Duodenal mucosa (tissue), 2 donors: ENCODE data around the gene ARL13A.

Experiments used
- H3K27ac ChIP-seq: one replicate; pipeline ENCODE4 v1.7.0; 2013; ENCODE audit warnings: low read depth, low read length
- H3K27me3 ChIP-seq, 2 donors: one replicate each; pipeline ENCODE4 v1.7.0; 2013; ENCODE audit warnings: low read length in 2 of 2, control low read depth in 1 of 2; ENCODE audit not compliant: insufficient read depth in 2 of 2, control insufficient read depth in 1 of 2
- H3K36me3 ChIP-seq, 2 donors: one replicate each; pipeline ENCODE4 v1.7.0; 2013; ENCODE audit warnings: low read length in 2 of 2, control low read depth in 1 of 2; ENCODE audit not compliant: insufficient read depth in 2 of 2, control insufficient read depth in 1 of 2
- H3K4me1 ChIP-seq, 2 donors: one replicate each; pipeline ENCODE4 v1.7.0; 2013; ENCODE audit warnings: low read length in 2 of 2, control low read depth in 1 of 2; ENCODE audit not compliant: insufficient read depth in 2 of 2, control insufficient read depth in 1 of 2
- H3K4me3 ChIP-seq, 2 donors: one replicate each; pipeline ENCODE4 v1.7.0; 2013; ENCODE audit warnings: low read length in 2 of 2, low read depth in 1 of 2
- H3K9ac ChIP-seq, 2 donors: one replicate each; pipeline ENCODE4 v1.7.0; 2013; ENCODE audit warnings: low read length in 2 of 2, low read depth in 1 of 2
- H3K9me3 ChIP-seq, 2 donors: one replicate each; pipeline ENCODE4 v1.7.0; 2013; ENCODE audit warnings: low read length in 2 of 2, control low read depth in 1 of 2; ENCODE audit not compliant: control insufficient read depth in 1 of 2

The ARL13A gene

GRCh38 chrX:100969408-100969807, at the start of gene ARL13A:
Gene ARL13A, plus strand, starts transcription at chrX:100969708. Its CDS starts 3,982 bp downstream, at chrX:100973690.
- no peak within 1 kb of the TSS for H3K27ac ChIP-seq
- H3K27me3 ChIP-seq: no peaks in the 10 kb centered on the region
- H3K9ac ChIP-seq: no peak within 1 kb of the TSS
- H3K4me1 ChIP-seq: no peaks in the 10 kb centered on the region
- no peaks in the 10 kb centered on the region for H3K9me3 ChIP-seq
- no peaks in the 10 kb centered on the region for H3K36me3 ChIP-seq
- no peak within 1 kb of the TSS for H3K4me3 ChIP-seq

GRCh38 chrX:100924375-100924774, 45.1 kb upstream of the ARL13A start:
- Histone ChIP-seq H3K9ac (no peak overlapping the region), H3K4me1 (peaks cover 0 to 3% of the 10 kb centered on the region in 2 donors), H3K27ac (no peak overlapping the region), H3K27me3 (no peaks in the 10 kb centered on the region), H3K4me3 (no peak overlapping the region), H3K9me3 (no peaks in the 10 kb centered on the region), H3K36me3 (no peaks in the 10 kb centered on the region)

DNA sequence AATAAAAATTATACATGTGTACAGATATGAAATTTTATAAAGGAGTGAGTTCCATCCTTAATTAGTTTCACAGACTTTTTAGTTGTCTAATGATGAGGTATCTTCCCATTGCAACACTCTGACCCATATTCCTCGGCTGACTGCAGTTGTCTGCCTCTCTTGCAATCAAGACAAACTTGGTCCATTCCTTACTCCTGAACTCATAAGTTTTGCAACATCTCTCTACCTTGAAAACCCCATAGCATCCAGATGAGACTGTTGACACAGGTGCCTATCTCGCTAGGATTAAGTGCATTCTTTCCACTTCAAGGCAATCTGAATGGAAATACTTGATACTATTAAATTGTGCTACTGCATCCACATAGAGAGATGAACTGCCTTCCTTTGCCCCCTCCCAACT, 43.1 kb upstream of the ARL13A start:
- Histone ChIP-seq H3K4me3 (no peak overlapping the region), H3K9ac (no peak overlapping the region), H3K36me3 (no peaks in the 10 kb centered on the region), H3K27me3 (no peaks in the 10 kb centered on the region), H3K27ac (no peak overlapping the region), H3K9me3 (no peaks in the 10 kb centered on the region), H3K4me1 (peaks cover 0 to 3% of the 10 kb centered on the region in 2 donors)

GRCh38 chrX:100928660-100929613, 40.6 kb upstream of the ARL13A start, which contains the start of gene XKRX:
Gene XKRX, minus strand, starts transcription at chrX:100928917. Its CDS starts 613 bp downstream, at chrX:100928304.
- no peaks in the 10 kb centered on the region for H3K9me3 ChIP-seq
- peak within 1 kb of the TSS in 1 of 2 donors; percentile 25 for H3K9ac ChIP-seq
- peak within 1 kb of the TSS; percentile 62 to 65 for H3K4me3 ChIP-seq
- H3K4me1 ChIP-seq: peaks cover 0 to 3% of the 10 kb centered on the region in 2 donors
- no peaks in the 10 kb centered on the region for H3K36me3 ChIP-seq
- no peaks in the 10 kb centered on the region for H3K27me3 ChIP-seq
- H3K27ac ChIP-seq: no peak within 1 kb of the TSS

DNA sequence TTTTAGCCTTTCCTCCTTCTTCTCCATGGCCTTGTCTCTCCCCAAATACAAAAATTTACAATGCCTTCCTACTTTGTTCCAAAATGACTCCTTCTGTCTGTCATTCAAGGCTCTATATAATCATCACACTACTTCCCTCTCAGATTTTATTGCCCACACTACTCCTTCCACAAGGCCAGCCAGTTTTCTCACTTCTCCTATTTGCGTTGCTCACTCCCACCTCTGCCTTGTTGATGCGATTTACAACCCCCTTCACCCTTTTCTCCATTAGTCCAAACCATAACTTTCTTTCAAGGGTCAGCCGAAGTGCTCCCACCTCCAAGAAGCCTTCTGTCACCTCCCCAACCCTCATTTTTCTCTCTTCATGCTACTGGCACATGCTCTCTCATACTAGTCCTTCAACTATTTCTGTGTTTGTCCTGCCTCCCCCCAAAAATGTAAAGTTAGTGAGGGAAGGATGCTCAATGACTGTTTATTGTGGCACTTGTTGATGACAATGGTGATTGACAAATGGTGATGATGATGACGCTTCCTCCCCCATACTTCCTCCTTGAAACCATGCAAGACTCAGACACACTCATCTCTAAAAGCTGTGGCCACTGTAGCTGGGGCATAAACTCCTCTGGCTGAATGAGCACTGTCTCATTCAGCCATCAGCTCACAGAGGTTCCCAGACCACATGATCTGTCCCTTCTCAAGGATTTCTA, 38.1 kb upstream of the ARL13A start:
- Histone ChIP-seq H3K9ac (no peak overlapping the region), H3K4me1 (peaks cover 0 to 3% of the 10 kb centered on the region in 2 donors), H3K9me3 (no peaks in the 10 kb centered on the region), H3K27me3 (no peaks in the 10 kb centered on the region), H3K4me3 (no peak overlapping the region), H3K27ac (no peak overlapping the region), H3K36me3 (no peaks in the 10 kb centered on the region)

GRCh38 chrX:100931925-100932285, 37.6 kb upstream of the ARL13A start:
- H3K36me3 ChIP-seq: no peaks in the 10 kb centered on the region
- H3K27ac ChIP-seq: no peak overlapping the region
- H3K4me1 ChIP-seq: peaks cover 0 to 3% of the 10 kb centered on the region in 2 donors
- no peaks in the 10 kb centered on the region for H3K9me3 ChIP-seq
- H3K27me3 ChIP-seq: no peaks in the 10 kb centered on the region
- no peak overlapping the region for H3K9ac ChIP-seq
- no peak overlapping the region for H3K4me3 ChIP-seq

DNA sequence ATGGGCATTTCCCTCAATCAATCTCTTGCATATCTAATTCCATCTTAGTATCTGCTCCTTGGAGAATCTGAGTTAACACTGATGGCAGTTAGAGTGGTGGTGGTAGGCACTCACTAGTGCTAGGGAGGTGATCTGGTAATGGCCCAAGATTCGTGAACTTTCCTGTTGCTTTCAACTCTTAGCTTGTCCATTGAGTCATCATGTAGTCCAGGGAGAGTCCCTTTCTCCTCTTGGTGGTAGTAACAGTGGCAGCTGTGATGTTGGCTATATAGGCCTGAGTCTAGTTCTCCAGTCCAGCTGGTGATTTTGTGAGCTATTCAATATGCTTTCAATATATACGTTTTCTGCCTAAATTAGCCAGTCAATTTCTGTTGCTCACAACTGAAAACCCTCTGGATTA, 33.7 kb upstream of the ARL13A start:
- Histone ChIP-seq H3K27me3 (no peaks in the 10 kb centered on the region), H3K9ac (no peak overlapping the region), H3K27ac (no peak overlapping the region), H3K4me1 (no peaks in the 10 kb centered on the region), H3K4me3 (no peak overlapping the region), H3K9me3 (no peaks in the 10 kb centered on the region), H3K36me3 (no peaks in the 10 kb centered on the region)

DNA sequence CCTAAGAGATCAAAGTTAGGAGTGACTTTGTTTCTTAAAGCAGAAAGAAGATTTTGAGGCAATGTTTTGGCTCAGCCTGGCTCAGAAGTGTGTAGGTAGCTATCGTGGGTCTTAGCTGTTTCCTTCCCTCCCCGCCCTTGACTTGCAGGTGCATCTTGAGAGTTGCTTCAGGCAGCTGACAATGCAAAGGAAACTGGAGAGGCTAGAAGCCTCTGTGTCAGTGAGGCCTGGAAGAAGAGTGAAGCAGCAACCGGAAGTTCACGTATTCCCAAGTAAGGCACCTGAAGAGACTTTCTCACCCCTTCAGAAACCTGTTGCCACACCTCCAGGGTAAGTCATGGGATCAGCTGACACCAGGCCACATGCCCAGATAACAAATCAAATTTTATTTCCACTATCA, 30.2 kb upstream of the ARL13A start:
- Histone ChIP-seq H3K36me3 (no peaks in the 10 kb centered on the region), H3K27ac (no peak overlapping the region), H3K4me1 (no peaks in the 10 kb centered on the region), H3K9me3 (no peaks in the 10 kb centered on the region), H3K4me3 (no peak overlapping the region), H3K9ac (no peak overlapping the region), H3K27me3 (no peaks in the 10 kb centered on the region)

DNA sequence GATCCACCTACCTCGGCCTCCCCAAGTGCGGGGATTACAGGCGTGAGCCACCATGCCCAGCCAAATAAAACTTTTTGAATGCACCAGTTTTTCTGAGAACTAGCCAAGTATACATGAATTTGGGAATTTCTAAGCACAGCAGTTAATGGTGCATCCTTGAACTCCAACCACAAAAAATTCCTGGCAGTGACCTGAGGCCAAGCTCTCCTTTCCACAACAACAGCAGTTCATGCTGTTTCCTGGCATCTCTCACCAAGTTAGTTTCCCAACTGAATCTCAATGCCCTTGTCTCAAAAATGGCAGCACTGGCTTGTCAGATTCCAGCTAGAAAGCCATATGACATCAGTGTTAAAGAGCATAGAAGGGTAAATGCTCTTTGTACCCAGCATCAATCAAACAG, 24.9 kb upstream of the ARL13A start:
- no peak overlapping the region for H3K9ac ChIP-seq
- H3K4me3 ChIP-seq: no peak overlapping the region
- H3K27me3 ChIP-seq: no peaks in the 10 kb centered on the region
- H3K4me1 ChIP-seq: no peaks in the 10 kb centered on the region
- no peaks in the 10 kb centered on the region for H3K9me3 ChIP-seq
- H3K27ac ChIP-seq: no peak overlapping the region
- H3K36me3 ChIP-seq: no peaks in the 10 kb centered on the region

GRCh38 chrX:100946299-100946927, 23.1 kb upstream of the ARL13A start:
- H3K4me3 ChIP-seq: no peak overlapping the region
- H3K27me3 ChIP-seq: no peaks in the 10 kb centered on the region
- no peaks in the 10 kb centered on the region for H3K36me3 ChIP-seq
- H3K27ac ChIP-seq: no peak overlapping the region
- H3K4me1 ChIP-seq: no peaks in the 10 kb centered on the region
- H3K9ac ChIP-seq: no peak overlapping the region
- no peaks in the 10 kb centered on the region for H3K9me3 ChIP-seq
